GM12891 (cell line): Measurements from ENCODE around the gene APH1A.

Experiments
- POLR2A ChIP-seq: IDR thresholded peaks from 2 replicates; pipeline ENCODE4 v1.6.1; 2011; ENCODE audit warnings: low read depth, low read length, control low read depth
- POLR2AphosphoS5 ChIP-seq: IDR thresholded peaks from 2 replicates; pipeline ENCODE4 v1.6.1; 2011; ENCODE audit warnings: low read depth, low read length, control low read depth

DNA sequence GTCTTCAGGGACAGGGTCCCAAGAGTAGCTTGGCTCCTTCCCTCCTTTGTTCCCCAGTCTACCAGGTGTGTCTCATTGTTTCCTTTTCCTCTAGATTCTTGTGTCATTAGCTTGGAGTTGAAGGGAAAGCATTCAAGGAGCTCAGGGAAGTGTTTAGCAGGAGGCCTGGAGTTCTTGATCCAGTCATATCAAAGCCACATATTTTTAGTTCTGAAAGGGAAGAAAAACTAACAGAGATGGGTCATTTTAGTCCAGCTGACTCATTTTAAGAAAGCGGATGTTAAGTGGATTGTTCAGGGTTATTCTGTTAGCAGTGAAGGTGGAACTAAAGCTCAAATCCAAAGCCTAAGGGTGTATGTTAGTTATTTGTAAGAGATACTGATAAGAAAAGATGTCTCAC is 4.5 kb upstream of the APH1A start:
- no peak for TF ChIP-seq POLR2AphosphoS5
- no peak for TF ChIP-seq POLR2A
